Stimulated activated naive CD8-positive, alpha-beta T cell treated with anti-CD3 and anti-CD28 coated beads, Interleukin-15, Interleukin-2, amounts not matched to agents 100 U/mL and 50 U/mL, for 24 hours (primary cell): ENCODE measurements around the gene ENPP5.
A peak's percentile ranks its signal among the peaks of the same experiment; 100 is the strongest.

Experiments used
- ATAC-seq: fragments of 150-1000 bp; cut with Tn5 transposase; one replicate; pipeline ENCODE4 v1.10.0; 2021
- DNase-seq: peaks from one replicate; pipeline ENCODE4 v3.0.0; 2021

Gene ENPP5

GRCh38 chr6:46170357-46171289 lies at the start of gene ENPP5:
TSS of gene ENPP5 (minus strand) at chr6:46170980. CDS start at chr6:46168262, 2,718 bp downstream.
- DNase-seq (peak; percentile 79), ATAC-seq (peak; percentile 93)

GRCh38 chr6:46219661-46220060 lies 48.9 kb upstream of the ENPP5 start:
- ATAC-seq (no peak), DNase-seq (no peak)

GRCh38 chr6:46218457-46218856 lies 47.7 kb upstream of the ENPP5 start:
- DNase-seq (no peak), ATAC-seq (no peak)

GRCh38 chr6:46217671-46218131 lies 46.9 kb upstream of the ENPP5 start:
- ATAC-seq, result peak; percentile 74
- DNase-seq, result peak; percentile 27

- DNase-seq, result no peak
- ATAC-seq, result no peak
Observed at GRCh38 chr6:46216879-46217278, 46.1 kb upstream of the ENPP5 start.

- DNase-seq (no peak), ATAC-seq (no peak)
Observed at GRCh38 chr6:46215777-46216176, 45.0 kb upstream of the ENPP5 start.

GRCh38 chr6:46215213-46215612 lies 44.4 kb upstream of the ENPP5 start:
- DNase-seq (no peak), ATAC-seq (no peak)

GRCh38 chr6:46211917-46212316 lies 41.1 kb upstream of the ENPP5 start:
- no peak for ATAC-seq
- no peak for DNase-seq

- peak; percentile 40 for ATAC-seq
- no peak for DNase-seq
Observed at GRCh38 chr6:46210294-46210693, 39.5 kb upstream of the ENPP5 start.

GRCh38 chr6:46208303-46208702 lies 37.5 kb upstream of the ENPP5 start:
- no peak for DNase-seq
- no peak for ATAC-seq

- DNase-seq (no peak), ATAC-seq (no peak)
Observed at GRCh38 chr6:46207174-46207573, 36.4 kb upstream of the ENPP5 start.

- ATAC-seq (no peak), DNase-seq (no peak)
Observed at GRCh38 chr6:46204880-46205650, 34.3 kb upstream of the ENPP5 start.

- DNase-seq (no peak), ATAC-seq (no peak)
Observed at GRCh38 chr6:46203391-46204177, 32.8 kb upstream of the ENPP5 start.

- DNase-seq, result no peak
- no peak for ATAC-seq
Observed at GRCh38 chr6:46201702-46202101, 30.9 kb upstream of the ENPP5 start.

GRCh38 chr6:46199387-46199786 lies 28.6 kb upstream of the ENPP5 start:
- ATAC-seq (no peak), DNase-seq (no peak)

GRCh38 chr6:46191961-46192360 lies 21.2 kb upstream of the ENPP5 start:
- ATAC-seq, result no peak
- DNase-seq, result no peak

GRCh38 chr6:46190889-46191288 lies 20.1 kb upstream of the ENPP5 start:
- DNase-seq, result no peak
- no peak for ATAC-seq

GRCh38 chr6:46189726-46190125 lies 18.9 kb upstream of the ENPP5 start:
- DNase-seq, result no peak
- ATAC-seq, result no peak

GRCh38 chr6:46186583-46186982 lies 15.8 kb upstream of the ENPP5 start:
- no peak for DNase-seq
- no peak for ATAC-seq

GRCh38 chr6:46184114-46184513 lies 13.3 kb upstream of the ENPP5 start:
- ATAC-seq, result no peak
- no peak for DNase-seq

GRCh38 chr6:46175976-46176375 lies 5.2 kb upstream of the ENPP5 start:
- no peak for DNase-seq
- ATAC-seq, result no peak

GRCh38 chr6:46175446-46175845 lies 4.7 kb upstream of the ENPP5 start:
- DNase-seq (peak; percentile 6), ATAC-seq (peak; percentile 73)
